GM15510 (cell line): ENCODE measurements around the gene CHCT1.

Experiments
- POLR2A ChIP-seq: IDR thresholded peaks from 3 replicates; pipeline ENCODE4 v1.6.1; 2011; ENCODE audit warnings: borderline replicate concordance; ENCODE audit not compliant: insufficient read length; ENCODE audit errors: extremely low read depth

CHCT1 gene

DNA sequence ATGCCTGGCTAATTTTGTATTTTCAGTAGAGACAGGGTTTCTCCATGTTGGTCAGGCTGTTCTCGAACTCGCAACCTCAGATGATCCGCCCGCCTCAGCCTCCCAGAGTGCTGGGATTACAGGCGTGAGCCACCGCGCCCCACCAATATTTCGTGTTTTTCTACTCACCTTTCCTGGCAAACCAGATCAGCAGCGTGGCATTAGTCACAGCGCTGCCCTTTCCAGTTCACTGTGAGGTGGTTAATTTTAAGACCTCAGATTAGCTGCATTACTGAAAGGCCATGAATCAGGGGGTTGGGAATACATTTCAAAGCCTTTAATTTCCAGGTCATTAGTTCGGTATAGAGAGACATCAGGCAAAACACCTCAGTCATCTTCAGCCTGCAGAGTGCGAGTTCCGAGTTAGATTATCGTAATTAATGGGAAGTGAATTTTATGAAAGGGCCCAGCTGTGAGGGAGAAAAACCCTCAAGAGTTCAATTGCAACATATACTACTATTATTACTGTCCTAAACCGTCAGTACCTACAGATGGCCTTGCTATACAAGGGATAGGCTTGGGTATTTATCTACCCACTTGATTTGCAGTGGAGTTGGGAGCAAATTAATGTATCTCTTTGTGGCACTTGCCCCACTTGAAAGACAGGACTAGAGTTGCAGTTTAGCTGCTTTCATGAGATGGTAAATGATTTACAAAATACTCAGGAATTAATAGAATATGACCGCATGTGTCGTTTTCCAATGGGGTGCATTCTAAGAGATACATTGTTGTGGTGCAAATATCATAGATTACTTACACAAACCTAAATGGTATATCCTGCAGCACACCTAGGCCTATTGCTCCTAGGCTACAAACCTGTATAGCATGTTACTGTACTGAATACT is 28.2 kb upstream of the CHCT1 start:
- no peak for TF ChIP-seq POLR2A

DNA sequence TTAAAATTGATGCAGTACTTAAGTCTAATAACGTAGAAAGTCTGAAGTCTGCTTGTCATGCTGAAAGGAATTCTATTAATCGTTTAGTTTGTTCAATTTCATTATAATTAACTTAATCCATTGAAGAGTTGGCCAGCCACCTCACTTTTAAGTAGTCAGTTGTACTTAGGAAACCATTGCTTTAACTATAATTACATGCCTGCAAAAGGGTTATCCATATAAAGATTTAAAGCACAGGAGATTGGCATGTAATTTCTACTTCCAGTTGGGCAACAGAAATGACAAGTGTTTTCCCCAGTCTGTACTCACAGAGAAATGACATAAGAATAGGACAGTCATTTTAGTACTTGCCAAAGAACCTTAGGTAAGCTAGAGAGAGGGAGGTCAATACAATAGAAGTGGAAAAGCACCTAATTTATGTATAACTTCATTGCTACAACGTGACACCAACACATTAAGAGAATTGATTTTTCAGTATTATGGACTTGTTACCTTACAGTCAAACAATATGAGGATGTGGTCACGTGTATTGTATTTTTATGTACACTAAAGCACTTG is 26.7 kb upstream of the CHCT1 start:
- TF ChIP-seq POLR2A, result no peak

DNA sequence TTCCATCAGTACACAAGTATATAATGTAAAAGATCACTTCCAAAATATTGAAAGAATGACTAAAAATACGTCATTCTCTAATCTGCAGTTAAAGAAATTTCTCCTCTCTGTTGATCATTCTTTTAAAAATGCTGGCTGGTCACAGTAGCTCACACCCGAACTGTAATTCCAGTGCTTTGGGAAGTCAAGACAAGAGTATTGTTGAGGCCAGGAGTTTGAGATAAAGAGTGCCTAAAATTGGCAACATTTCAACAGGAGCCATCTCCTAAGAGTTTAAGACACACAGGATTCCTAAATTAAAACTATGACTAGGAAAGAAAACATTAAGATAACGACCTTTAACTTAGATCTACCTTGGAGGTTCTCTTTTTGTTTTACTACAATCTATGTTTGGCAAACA is 25.9 kb upstream of the CHCT1 start:
- TF ChIP-seq POLR2A, result no peak

DNA sequence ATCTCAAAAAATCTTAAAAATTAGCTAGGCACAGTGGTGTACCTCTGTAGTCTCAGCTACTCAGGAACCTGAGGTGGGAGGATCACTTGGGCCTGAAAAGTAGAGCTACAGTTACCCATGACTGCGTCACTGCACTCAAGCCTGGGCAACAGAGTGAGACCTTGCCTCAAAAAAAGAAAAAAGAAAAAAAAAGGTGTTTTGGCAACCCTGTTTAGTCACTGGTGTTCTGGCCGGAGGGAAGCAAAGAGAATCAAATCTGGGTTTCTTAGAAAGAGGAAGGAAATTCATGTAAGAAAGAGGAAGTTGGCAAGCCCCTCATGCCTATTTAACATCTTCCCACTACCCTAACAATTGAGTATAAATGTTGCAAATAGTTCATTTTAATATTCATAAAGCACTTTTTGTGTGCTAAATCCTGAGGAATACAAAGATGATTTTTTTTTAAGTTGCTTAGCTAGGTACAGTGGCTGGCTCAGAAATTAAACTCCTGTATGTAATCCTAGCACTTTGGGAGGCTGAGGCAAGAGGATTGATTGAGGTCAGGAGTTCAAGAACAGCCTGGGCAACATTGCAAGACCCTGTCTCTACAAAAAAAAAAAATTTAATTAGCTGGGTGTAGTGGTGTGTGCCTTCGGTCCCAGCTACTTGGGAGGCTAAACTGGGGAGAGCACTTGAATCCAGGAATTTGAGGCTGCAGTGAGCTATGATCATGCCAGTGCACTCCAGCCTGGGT is 23.9 kb upstream of the CHCT1 start:
- no peak for TF ChIP-seq POLR2A

DNA sequence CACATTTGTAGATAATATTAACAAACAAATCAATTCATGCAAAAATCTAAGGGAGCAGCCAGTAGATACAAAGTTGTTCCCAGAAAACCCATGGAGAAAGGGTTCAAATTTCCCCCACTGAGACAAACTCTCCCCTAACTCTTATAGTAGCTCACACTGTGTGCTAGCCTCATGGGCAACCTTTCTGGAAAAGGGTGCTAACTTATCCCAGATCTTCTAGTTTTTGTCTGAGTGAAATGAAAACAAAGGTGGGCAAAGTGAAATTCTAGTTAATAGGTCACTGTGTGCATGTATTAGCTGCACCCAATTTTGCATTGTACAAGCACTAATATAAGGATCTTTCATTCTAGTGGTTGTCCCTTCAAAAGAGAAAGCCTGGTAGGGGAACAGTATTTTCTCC is 20.5 kb upstream of the CHCT1 start:
- TF ChIP-seq POLR2A, result no peak

DNA sequence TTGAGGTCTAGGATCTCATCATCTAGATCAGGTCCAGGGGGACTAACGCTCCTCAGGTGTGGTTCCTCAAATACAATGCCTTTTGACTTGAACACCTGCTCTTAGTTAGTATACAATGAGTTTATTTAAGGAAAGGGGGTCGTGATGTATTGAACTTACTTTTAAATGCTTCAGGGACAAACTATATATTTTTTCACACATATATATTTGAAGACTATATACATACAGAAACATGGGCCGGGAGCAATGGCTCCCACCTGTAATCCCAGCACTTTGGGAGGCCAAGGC is 18.8 kb upstream of the CHCT1 start:
- TF ChIP-seq POLR2A, result no peak

DNA sequence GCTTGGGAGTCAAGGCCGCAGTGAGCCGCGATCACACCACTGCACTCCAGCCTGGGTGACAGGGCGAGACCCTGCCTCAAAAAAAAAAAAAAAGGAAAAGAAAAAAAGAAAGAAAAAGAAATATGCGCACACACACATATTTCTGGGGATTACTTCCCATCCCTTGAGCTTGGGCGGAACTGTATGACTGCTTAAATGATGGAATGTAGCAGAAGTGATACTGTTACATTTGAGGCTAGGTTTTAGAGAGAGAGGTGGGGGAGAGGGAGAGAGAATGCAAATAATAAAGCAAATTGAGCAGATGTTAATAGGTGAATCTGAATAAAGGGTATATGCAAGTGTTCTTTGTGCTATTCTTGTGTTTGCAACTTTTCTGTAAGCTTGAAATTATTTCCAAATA is 18.3 kb upstream of the CHCT1 start:
- no peak for TF ChIP-seq POLR2A

DNA sequence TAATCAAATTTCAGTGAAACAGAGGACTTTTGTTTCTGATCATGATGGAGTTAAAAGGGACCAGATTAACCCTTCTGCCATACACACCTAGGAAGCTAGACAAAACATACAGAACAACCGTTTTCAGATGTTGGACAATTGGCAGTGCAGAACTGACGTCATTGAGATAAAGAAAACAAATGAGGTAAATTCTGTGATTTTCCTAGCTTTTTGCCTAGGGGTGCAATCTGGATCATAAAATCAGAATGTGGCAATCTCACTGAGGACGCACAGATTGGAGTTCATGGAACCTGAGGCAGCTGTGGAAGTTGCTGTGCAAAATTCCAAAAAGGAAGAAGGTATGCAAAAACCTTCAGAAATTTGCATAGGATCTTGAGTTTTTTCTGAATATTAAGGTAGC is 15.4 kb upstream of the CHCT1 start:
- TF ChIP-seq POLR2A, result no peak

DNA sequence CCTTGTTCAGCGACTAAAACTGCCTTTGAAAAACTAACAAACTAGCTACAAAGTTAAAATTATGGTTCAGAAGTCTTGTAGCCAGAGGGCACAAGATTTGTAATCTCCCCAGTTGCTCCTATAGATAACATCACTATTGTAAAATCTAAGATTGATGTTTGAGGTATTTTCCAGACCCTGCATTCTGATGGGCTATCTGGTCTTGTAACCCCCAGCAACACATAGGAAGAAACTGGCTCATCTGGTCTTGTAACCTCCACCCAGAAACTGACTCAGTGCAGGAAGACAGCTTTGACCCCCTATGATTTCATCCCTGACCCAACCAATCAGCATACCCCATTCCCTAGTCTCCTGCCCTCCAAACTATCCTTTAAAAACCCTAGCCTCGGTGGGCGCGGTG is 12.3 kb upstream of the CHCT1 start:
- TF ChIP-seq POLR2A, result no peak

DNA sequence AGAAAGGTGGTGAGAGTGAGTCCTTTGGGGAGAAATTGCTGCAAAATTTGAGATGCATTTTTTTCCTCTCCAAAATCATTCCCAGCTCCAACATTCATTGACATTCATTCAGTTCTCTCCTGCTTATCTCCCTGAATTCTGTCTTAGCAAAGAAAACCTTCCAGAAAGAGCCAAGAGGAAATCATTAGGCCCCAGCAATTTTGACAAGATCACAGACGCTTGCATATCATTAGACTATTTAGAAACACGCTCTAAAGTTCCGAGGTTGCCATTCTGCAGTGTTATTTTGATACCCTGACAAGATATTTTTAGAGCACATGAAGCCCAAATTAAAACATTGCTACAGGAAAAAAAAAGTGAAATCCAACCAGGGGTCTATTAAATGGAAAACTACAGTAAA is 9.6 kb upstream of the CHCT1 start:
- TF ChIP-seq POLR2A, result no peak

DNA sequence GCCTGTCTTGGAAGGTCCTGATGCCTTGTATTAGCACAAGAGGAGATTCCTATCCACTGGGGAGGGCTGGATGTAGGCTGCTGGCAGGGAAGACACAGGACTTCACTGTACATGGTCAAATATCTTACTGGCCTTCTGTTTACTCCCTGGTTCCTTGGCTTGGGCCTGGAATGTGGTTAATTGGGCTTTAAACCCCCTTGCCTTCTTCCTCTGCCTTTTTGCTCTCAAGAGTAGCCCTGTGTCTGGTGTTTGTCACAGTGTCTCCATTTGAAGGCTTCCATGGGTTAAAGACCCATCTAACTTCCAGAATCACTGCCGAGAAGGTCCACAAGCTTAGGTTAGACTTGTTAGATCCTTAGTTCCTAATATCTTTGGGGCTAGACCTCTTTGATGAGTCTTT is 7.1 kb upstream of the CHCT1 start:
- no peak for TF ChIP-seq POLR2A

DNA sequence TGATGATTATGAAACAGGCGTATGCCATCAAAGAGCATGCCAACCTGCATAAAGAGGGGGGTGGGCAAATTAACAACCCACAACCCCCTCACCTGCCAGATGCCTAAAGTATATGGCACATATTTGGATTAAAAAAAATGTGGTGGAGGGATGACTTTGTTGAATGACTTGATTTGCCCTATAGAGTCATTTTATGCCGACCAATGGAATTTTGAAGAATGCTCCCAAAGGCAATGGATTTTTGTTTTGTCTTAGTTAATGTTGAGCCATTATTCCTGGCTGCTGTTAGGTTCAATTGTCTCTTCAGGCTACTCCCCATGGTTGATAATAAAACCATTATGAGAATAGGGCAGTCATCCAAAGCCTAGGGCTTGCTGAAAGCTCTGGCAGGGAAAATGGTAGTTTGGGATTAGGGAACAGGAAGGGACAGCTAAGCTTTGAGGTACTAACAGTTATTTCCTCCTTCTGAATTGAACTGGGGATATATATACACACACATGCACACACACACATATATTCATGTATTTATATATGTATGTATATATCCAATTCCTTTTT is 5.8 kb upstream of the CHCT1 start:
- no peak for TF ChIP-seq POLR2A

DNA sequence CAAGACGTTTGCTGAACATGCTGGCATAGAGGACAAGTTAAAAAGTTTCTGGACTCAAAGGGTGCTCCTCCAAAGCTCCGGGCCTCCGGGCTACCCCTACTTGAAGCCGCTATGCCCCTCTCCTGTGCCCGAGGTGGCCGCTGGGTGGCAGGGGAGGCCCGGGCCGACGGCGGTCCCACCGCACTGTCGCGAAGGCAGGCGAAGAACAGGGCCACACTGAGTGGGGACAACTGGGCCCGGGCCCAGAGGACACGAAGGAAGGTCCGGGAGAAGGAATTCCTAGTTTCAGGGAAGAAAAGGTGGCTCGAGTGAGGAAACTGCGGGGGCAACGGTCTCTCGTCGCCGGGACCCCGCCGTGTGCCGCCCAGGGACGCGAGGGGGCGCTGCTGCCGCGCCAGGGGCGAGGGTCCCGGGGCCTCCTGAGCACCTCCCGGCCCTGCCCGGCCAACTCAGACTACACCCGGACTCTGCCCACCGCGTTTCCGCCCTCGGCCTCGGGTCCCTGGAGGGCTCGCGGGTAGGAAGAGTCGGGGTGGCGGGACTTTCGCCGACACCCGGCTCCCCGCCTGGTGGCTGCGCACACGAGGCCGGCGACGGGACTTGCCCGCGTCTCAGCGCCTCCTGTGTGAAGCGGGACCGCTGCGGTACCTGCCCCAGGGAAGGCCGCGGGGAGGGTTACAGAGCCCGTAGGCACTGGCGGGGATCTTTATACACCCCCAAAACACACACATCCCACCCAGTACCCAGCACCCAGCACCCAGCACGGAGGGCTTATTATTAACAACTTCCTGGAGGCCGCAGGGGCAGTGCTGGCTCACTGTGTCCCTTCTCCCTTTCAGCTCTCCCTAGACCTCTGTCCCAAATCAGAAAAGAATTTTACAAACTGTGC is 772 bp upstream of the CHCT1 start:
- no peak for TF ChIP-seq POLR2A

DNA sequence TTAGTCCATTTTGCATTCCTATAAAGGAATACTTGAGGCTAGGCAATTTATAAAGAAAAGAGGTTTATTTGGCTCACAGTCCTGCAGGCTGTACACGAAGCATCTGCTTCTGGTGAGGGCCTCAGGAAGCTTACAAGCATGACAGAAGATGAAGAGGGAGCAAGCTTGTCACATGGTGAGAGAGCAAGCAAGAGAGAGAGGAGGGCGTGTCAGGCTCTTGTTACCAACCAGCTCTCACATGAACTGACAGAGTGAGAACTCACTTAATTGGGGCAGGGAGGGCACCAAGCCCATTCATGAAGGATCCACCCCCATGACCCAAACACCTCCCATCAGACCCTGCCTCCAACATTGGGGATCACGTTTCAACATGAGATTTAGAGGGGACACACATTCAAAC is 1.6 kb downstream of the CHCT1 start:
- no peak for TF ChIP-seq POLR2A

DNA sequence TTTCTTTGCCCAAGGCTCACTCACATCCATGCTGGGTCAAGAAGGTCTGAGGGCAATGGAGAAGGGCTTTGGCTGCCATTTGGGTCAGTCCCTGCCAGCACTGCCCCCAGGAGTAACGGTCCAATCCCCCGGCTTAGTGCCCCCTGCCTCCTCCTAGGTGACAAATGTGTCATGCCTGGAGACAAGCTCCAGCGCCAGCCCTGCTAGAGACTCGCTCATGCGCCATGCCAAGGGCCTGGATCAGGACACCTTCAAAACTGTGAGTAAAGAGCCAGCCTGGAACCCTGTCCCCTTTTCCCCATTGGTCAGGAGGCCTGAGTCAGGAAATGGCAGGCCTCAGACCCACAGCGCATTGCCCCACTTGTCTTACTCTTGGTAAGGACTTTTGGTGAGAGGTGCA is 3.3 kb downstream of the CHCT1 start:
- TF ChIP-seq POLR2A, result no peak
